Breast epithelium (tissue), 4 donors: ENCODE data around the gene HIP1R. TPM values are rescaled to one million over a fixed set of nuclear protein-coding genes. Genes with fewer than 3 reads are reported as not detected.

ENCODE experiments used
- DNase-seq, 2 donors: peaks; one replicate each; pipeline ENCODE4 v3.0.0-alpha.2; 2019; ENCODE audit warnings: low spot score in 2 of 2
- H3K27ac ChIP-seq, 2 donors: fragments of 200-600 bp; sonication (generic) in 1 of 2; one replicate each; pipeline ENCODE4 v1.5.1; 2016 to 2019; ENCODE audit warnings: mild to moderate bottlenecking in 1 of 2
- H3K27me3 ChIP-seq, 2 donors: fragments of 200-600 bp; sonication (generic) in 1 of 2; one replicate each; pipeline versions ENCODE4 v1.5.1 to v1.6.0; 2017 to 2019; ENCODE audit warnings: control low read depth in 1 of 2, mild to moderate bottlenecking in 1 of 2
- H3K36me3 ChIP-seq: fragments of 200-600 bp; one replicate; pipeline ENCODE4 v1.5.1; 2019
- H3K4me1 ChIP-seq, 2 donors: fragments of 200-600 bp; sonication (generic); one replicate each; pipeline ENCODE4 v1.5.1; 2016 to 2019; ENCODE audit warnings: control low read depth in 1 of 2
- H3K4me3 ChIP-seq, 3 donors: fragments of 200-600 bp; sonication (generic); 1 replicate in 2 of 3; 2 replicates in 1 of 3; pipeline ENCODE4 v1.5.1; 2016 to 2019; ENCODE audit warnings: mild to moderate bottlenecking in 3 of 3, moderate library complexity in 2 of 3
- H3K9me3 ChIP-seq, 2 donors: fragments of 200-600 bp; sonication (generic) in 1 of 2; one replicate each; pipeline ENCODE4 v1.5.1; 2016 to 2019; ENCODE audit warnings: control low read depth in 1 of 2
- CTCF ChIP-seq, 3 donors: fragments of 450-650 bp; IDR thresholded peaks; one replicate each; pipeline ENCODE4 v1.5.1; 2016 to 2017; ENCODE audit warnings: antibody characterized with exemption in 3 of 3, mild to moderate bottlenecking in 3 of 3, moderate library complexity in 3 of 3
- POLR2A ChIP-seq: fragments of 450-650 bp; IDR thresholded peaks from one replicate; pipeline ENCODE4 v1.6.1; 2016; ENCODE audit warnings: antibody characterized with exemption, mild to moderate bottlenecking, moderate library complexity
- POLR2AphosphoS5 ChIP-seq, 3 donors: sonication (generic); formaldehyde crosslinking; IDR thresholded peaks; one replicate each; pipeline ENCODE4 v1.6.1; 2017; ENCODE audit warnings: antibody characterized with exemption in 3 of 3
- intact Hi-C: fragments of 100-400 bp; cut with DNase I; formaldehyde crosslinking; loops from one replicate; pipeline ENCODE4 v1.15.1; 2023; ENCODE audit warnings: low total_unique reads
- total RNA-seq, 3 donors: library from RNA; depleted of rRNA; stranded (reverse); fragments of >200 nt; gene quantifications; one replicate each; pipeline ENCODE4 v1.1.0, GENCODE V29; 2016

The HIP1R gene
- total RNA-seq, 3 donors from 2014 or later: 17.8 to 83.3 (median 49.5) TPM

DNA sequence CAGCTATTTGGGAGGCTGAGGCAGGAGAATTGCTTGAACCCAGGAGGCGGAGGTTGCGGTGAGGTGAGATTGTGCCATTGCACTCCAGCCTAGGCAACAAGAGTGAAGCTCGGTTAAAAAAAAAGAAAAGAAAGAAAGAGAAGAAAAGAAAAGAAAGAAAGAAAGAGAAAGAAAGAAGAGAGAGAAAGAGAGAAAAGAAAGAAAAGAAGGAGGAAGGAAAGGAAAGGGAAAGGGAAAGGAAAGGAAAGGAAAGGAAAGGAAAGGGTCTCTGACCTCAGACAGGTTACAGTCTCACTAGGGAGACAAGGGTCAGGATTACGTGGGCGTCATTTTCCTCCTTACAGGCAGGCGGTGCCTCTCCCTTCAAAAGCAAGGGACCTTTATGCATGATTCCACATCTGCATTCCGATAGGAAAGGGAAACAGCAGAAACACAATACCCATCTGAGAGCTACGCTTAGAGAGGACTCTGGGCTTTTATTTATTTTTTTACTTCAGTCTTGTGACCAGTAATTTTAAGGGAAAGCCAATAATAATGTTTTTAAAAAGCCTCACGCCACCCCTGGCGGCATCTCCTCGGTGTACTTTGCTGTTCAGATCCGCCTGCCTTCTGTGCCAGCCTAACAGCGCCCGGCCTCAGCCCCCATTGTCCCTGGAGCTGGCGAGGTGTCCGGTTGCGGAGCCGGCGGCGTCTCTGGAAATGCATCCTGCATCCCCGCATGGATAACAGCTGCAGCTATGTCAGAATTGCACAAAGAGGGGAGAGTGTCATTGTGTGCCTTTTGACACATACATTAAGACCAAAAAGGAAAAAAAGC is 945 bp upstream of the HIP1R start:
- no peaks in the 10 kb centered on the region for H3K9me3 ChIP-seq
- H3K4me3 ChIP-seq: peak overlapping the region; percentile 61 to 92 (median 81)
- DNase-seq: no peak
- H3K27me3 ChIP-seq: no peaks in the 10 kb centered on the region
- no peak for TF ChIP-seq POLR2A
- no peak for TF ChIP-seq POLR2AphosphoS5 (IDR thresholded peaks at IDR 0.05)
- peak in 1 of 3 donors; percentile 14 for TF ChIP-seq CTCF (IDR thresholded peaks at IDR 0.05)
- intact Hi-C loops: no loop called here
- H3K27ac ChIP-seq: peak overlapping the region; percentile 93 to 96
- no peaks in the 10 kb centered on the region for H3K36me3 ChIP-seq
- no peaks in the 10 kb centered on the region for H3K4me1 ChIP-seq

- Histone ChIP-seq H3K4me3 (peak overlapping the region; percentile 61 to 92 (median 81)), H3K27ac (peak overlapping the region; percentile 93 to 96), H3K4me1 (peaks cover 0 to 8% of the 10 kb centered on the region in 2 donors), H3K9me3 (no peaks in the 10 kb centered on the region), H3K27me3 (no peaks in the 10 kb centered on the region), H3K36me3 (no peaks in the 10 kb centered on the region)
- TF ChIP-seq CTCF (IDR thresholded peaks at IDR 0.05): no peak
- intact Hi-C loops: no loop called here
- DNase-seq: no peak
These were observed 431 bp downstream of the HIP1R start for GRCh38 chr12:122835750-122836026.

DNA sequence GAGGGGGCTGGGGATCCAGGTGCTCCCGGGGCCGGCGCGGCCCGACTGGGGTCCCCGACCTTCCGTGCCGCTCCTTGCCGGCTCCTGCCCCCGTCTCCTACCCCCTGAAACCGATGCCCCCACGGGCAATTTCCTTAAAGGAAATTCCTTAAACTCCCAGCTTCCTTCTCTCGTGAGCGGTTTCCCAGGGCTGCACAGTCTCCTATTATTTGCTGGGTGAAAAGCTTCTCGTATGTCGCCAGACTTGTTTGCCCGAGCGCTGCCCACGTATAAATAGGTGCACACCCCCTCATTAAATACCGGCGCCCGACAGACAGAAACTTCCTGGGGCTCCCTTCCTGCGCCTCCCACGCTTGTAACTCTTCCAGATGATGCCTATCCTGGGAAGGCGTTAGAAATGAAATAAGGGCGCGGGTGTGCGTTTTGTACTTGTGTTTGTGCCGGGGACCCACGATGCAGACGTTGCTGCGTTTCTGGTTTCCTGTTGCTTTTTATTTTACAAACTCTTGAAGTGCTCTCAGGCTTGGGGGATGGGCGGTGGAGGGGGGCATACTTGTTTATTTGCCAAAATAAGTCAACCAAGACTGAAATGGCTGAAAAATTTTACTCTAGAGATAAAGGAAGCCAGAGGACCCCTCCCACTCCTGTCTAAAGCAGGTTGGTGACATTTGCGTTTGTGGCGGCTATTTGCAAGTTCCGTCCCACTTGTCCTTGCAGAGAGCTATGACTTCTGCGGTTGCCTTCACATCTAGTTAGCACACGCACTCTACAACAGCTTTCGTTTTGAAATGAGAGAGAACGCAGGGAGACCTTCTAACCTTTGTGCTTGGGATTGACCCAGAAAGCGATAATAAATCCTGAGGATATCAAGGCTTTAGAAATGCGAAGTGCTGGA is 1.0 kb downstream of the HIP1R start:
- H3K4me1 ChIP-seq: peaks cover 0 to 13% of the 10 kb centered on the region in 2 donors
- no peaks in the 10 kb centered on the region for H3K27me3 ChIP-seq
- no peaks in the 10 kb centered on the region for H3K36me3 ChIP-seq
- no peak for TF ChIP-seq POLR2A
- peak in 2 of 3 donors; percentile 11 to 35 for TF ChIP-seq POLR2AphosphoS5 (IDR thresholded peaks at IDR 0.05)
- peak overlapping the region; percentile 61 to 92 (median 81) for H3K4me3 ChIP-seq
- intact Hi-C loops: no loop called here
- no peaks in the 10 kb centered on the region for H3K9me3 ChIP-seq
- peak in 1 of 2 donors; percentile 71 for DNase-seq
- H3K27ac ChIP-seq: peak overlapping the region; percentile 93 to 96

DNA sequence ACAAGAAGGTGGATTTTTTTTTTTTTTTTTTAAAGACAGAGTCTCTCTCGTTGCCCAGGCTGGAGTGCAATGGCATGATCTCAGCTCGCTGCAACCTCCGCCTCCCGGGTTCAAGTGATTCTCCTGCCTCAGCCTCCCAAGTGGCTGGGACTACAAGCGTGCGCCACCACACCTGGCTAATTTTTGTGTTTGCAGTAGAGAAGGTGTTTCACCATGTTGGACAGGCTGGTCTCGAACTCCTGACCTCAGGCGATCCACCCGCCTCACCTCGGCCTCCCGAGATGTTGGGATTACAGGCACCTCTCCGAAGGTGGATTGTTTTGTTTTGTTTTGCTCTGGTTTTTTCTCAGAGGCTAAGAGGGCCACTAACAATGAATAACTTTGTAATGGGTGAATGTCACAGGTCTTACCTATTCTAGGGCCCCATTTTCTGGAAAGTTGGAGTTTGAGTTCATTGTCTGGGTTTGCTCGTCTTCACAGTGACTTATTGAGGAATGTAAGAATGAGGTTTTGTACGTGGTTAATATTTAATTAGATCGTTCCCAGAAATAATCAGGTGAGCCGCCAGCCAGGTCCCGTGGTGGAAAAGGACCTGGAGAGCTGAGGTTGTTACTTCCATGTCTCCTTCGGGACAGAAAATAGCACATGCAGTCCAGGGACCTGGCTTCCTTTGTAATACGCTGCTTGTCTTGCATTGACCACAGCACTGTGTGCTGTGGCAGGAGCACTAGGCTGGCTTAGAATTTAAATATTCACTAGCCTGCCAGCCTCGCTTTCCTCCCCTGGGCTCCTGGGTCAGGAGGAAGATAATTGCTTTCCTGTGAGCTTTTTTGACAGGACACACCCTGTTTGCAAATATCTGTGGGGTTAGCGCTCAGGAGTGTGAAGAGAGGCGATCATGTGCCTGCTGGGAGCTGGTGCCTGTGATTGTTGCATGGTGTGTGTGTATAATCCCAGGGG is 2.3 kb downstream of the HIP1R start:
- Histone ChIP-seq H3K4me3 (peak overlapping the region in 1 of 3 donors; percentile 81), H3K27ac (peak overlapping the region; percentile 53 to 96), H3K4me1 (peaks cover 0 to 17% of the 10 kb centered on the region in 2 donors), H3K27me3 (no peaks in the 10 kb centered on the region), H3K36me3 (no peaks in the 10 kb centered on the region), H3K9me3 (no peaks in the 10 kb centered on the region)
- intact Hi-C loops: no loop called here
- no peak for DNase-seq
- TF ChIP-seq CTCF (IDR thresholded peaks at IDR 0.05) (no peak), POLR2AphosphoS5 (IDR thresholded peaks at IDR 0.05) (no peak), POLR2A (no peak)

DNA sequence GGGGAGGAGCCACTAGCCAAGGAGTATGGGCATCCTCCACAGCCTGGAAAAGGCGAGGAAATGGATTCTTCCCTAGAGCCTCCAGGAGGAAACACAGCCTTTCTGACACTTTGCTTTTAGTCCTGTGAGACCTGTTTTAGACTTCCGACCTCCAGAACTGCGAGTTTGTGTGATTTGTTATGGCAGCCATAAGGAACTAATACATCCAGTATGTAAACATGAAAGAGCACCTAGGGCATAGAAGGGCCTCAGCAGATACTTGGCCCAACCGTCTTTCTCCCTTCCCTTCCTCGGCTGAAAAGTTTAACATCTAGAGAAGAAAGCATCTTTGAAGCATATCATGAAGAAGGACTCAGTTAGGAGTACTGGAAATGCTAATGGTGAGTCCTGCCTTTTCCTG is 3.6 kb downstream of the HIP1R start:
- DNase-seq: no peak
- Histone ChIP-seq H3K4me1 (peaks cover 0 to 23% of the 10 kb centered on the region in 2 donors), H3K36me3 (no peaks in the 10 kb centered on the region), H3K27ac (peak overlapping the region; percentile 53 to 96), H3K9me3 (no peaks in the 10 kb centered on the region), H3K27me3 (no peaks in the 10 kb centered on the region), H3K4me3 (no peak overlapping the region)
- intact Hi-C loops: no loop called here
- no peak for TF ChIP-seq CTCF (IDR thresholded peaks at IDR 0.05)
- no peak for TF ChIP-seq POLR2AphosphoS5 (IDR thresholded peaks at IDR 0.05)
- TF ChIP-seq POLR2A: no peak
